Colon (tissue), 2 donors: Measurements from ENCODE around the gene SOST.

Source experiments
- FAIRE-seq: peaks from 2 replicates; lab custom pipeline; 2012; peaks lifted over from hg19 to GRCh38; lab: Jason Lieb, UNC
- donor health status: control.
- donor health status: control.

The SOST gene

GRCh38 chr17:43707184-43707583, 51.4 kb downstream of the SOST start:
- no peak for FAIRE-seq

- FAIRE-seq, result no peak
These were observed 52.4 kb downstream of the SOST start for GRCh38 chr17:43706235-43706634.
